Measurements from ENCODE around the gene MYO3B.

- no peak for TF ChIP-seq POLR2A (IDR thresholded peaks at IDR 0.05)
- no peak for TF ChIP-seq CTCF (IDR thresholded peaks at IDR 0.05)
Observed at GRCh38 chr2:170143045-170143717, 34.8 kb upstream of the MYO3B start.

Data from body of pancreas (tissue), 4 donors.